ENCODE results near the gene CTCF. TPM values are rescaled to one million over a fixed set of nuclear protein-coding genes. Genes with fewer than 3 reads are reported as not detected.

The CTCF gene
- total and polyA plus RNA-seq, 10 of the 15 experiments (the other 5 are each of a cell fraction or from before 2014, with no cell fraction given): 9.1 to 55.0 (median 41.8) TPM

DNA sequence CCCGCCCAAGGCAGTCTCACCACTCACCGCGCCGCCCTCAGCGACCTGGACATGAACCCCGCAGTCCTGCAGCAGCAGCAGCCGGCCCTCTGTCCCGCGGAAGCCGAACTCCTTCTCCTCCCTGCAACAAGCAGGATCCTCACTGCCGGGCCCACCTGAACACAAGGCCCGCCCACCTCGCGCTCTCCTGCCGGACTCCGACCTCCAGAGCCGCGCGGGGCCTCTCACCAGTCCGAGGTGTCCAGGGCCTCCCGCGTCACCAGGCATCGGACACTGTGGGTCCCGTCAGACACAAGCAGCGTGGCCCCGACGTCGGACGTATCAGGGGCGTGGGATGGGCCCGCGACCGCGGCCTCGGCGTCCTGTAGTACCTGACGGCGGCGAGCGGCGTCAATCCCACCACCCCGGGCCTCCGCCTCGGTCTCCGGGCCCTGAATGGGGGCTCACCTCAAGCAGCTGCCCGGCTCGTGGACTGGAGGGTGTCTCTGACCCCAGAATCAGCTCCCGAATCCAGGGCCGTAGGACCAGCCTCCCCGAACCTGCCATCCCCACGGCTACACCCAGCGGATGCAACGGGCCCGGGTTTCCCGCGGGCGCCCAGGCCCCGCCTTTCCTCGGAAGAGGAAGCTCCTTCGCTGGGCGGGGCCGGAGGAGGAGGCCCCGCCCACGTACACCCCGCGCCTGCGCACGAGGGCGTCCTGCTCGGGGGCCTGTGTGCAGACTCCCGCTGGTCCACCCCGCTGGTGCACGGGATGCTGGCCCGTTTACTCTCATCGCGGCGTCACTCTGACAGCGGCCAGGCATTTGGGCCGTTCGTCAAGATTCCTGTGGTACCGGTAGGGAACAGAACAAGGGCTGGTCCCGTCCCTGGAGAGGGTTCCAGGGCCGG is 97.6 kb downstream of the CTCF start, which contains the start of gene ACD:
Gene ACD, minus strand, starts transcription at position 586 of the 889 bp plus-strand sequence. Its CDS starts 40 bp downstream, at position 546.
- TSS peak; percentile 87 for BruUV-seq (replicated peaks)
- Histone ChIP-seq H3K36me3 (ENCODE audit: control insufficient read depth in 2 of 2, insufficient read depth in 2 of 2, low read length in 1 of 2) (peaks cover 12 to 15% of the 10 kb centered on the region in 2 experiments), H3K9me3 (replicated peaks; ENCODE audit: control insufficient read depth, insufficient read depth, low read length) (no peaks in the 10 kb centered on the region), H4K20me1 (ENCODE audit: control insufficient read depth, insufficient read depth) (no peaks in the 10 kb centered on the region), H3K4me2 (ENCODE audit: control insufficient read depth, insufficient read depth) (peak within 1 kb of the TSS; percentile 78), H3K27me3 (replicated peaks in 1 of 2; ENCODE audit: control insufficient read depth in 2 of 2, insufficient read depth in 2 of 2, low read length in 1 of 2) (no peaks in the 10 kb centered on the region), H3K9ac (ENCODE audit: control insufficient read depth, insufficient read depth, low read length) (peak within 1 kb of the TSS; percentile 78), H3K27ac (ENCODE audit: control insufficient read depth, insufficient read depth) (peak within 1 kb of the TSS; percentile 80), H3K4me1 (ENCODE audit: control insufficient read depth, insufficient read depth, low read length) (peaks cover 10% of the 10 kb centered on the region), H3K79me2 (ENCODE audit: control insufficient read depth, insufficient read depth, low read length) (peaks cover 12% of the 10 kb centered on the region), H2AFZ (ENCODE audit: control insufficient read depth, low read depth, low read length) (peak within 1 kb of the TSS; percentile 99), H3K4me3 (peak within 1 kb of the TSS; percentile 92)
- intact Hi-C loops (cut with micrococcal nuclease; ENCODE audit: unreplicated experiment): loop anchor here (1.0 to 5.0 kb wide), 2 partner anchors 98 to 503 kb away; partner anchors contain the start of genes CTCF, FBXL8 and TRADD
- ChIA-PET CTCF (interaction anchor here (0.6 to 4.3 kb wide), 18 partner anchors 9 to 616 kb away, joined by 3 to 29 read pairs (median 4); partner anchors contain the start of genes ATP6V0D1, CARMIL2 and CTCF), RAD21 (ENCODE audit: unreplicated experiment) (interaction anchor here (1.0 to 3.2 kb wide), 11 partner anchors 11 to 178 kb away, joined by 3 to 17 read pairs (median 6); partner anchors contain the start of genes ATP6V0D1, CARMIL2, CTCF and GFOD2), POLR2A (interaction anchor here (0.5 to 2.8 kb wide), 15 partner anchors 9 to 276 kb away, joined by 3 to 16 read pairs (median 4); partner anchors contain the start of genes ATP6V0D1, CARMIL2, CTCF and GFOD2), SMC1A (ENCODE audit: uncharacterized antibody, unreplicated experiment) (interaction anchor here (1.0 to 1.4 kb wide), 6 partner anchors 10 to 185 kb away, joined by 3 read pairs; partner anchors contain the start of gene GFOD2)
- FAIRE-seq: peak; percentile 65
- DNase-seq (ENCODE audit: low read depth, low spot score): peak; percentile 65
- in situ Hi-C loops (cut with MboI): no loop called here
- ATAC-seq: peak; percentile 82
- 1% methylated on average over 74 of the region's 83 CpGs for WGBS (ENCODE audit: insufficient coverage, insufficient replicate concordance, low lambda C conversion rate, missing lambda C conversion rate)
- TF ChIP-seq BHLHE40 (IDR thresholded peaks at IDR 0.05; ENCODE audit: borderline replicate concordance in 1 of 2, low read depth in 2 of 2, low read length in 1 of 2) (peak in 1 of 2 experiments; percentile 4; a peak in 2 of 4 replicates), KAT2A (conservative IDR thresholded peaks at IDR 0.05; ENCODE audit: control insufficient read depth, low read depth, low read length) (no peak), GABPA (IDR thresholded peaks at IDR 0.05; ENCODE audit: low read depth) (no peak), YY1 (IDR thresholded peaks at IDR 0.05; ENCODE audit: low read depth, low read length) (peak; percentile 44; the same call in 1 of the 2 replicates), RB1 (IDR thresholded peaks at IDR 0.05; ENCODE audit: borderline replicate concordance) (peak; percentile 80; the same call in 1 of the 2 replicates), DPF2 (IDR thresholded peaks at IDR 0.05) (peak; percentile 54), FOXM1 (IDR thresholded peaks at IDR 0.05; ENCODE audit: low read depth, low read length) (no peak), HDAC6 (IDR thresholded peaks at IDR 0.05; ENCODE audit: unreplicated experiment) (no peak), IKZF1 (conservative IDR thresholded peaks at IDR 0.05) (peak; percentile 59)
- TF ChIP-seq, protein P1, sequence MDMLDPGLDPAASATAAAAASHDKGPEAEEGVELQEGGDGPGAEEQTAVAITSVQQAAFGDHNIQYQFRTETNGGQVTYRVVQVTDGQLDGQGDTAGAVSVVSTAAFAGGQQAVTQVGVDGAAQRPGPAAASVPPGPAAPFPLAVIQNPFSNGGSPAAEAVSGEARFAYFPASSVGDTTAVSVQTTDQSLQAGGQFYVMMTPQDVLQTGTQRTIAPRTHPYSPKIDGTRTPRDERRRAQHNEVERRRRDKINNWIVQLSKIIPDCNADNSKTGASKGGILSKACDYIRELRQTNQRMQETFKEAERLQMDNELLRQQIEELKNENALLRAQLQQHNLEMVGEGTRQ (IDR thresholded peaks at IDR 0.05; ENCODE audit: borderline replicate concordance, low read depth, low read length): no peak
- TF ChIP-seq, protein P2, sequence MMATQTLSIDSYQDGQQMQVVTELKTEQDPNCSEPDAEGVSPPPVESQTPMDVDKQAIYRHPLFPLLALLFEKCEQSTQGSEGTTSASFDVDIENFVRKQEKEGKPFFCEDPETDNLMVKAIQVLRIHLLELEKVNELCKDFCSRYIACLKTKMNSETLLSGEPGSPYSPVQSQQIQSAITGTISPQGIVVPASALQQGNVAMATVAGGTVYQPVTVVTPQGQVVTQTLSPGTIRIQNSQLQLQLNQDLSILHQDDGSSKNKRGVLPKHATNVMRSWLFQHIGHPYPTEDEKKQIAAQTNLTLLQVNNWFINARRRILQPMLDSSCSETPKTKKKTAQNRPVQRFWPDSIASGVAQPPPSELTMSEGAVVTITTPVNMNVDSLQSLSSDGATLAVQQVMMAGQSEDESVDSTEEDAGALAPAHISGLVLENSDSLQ (IDR thresholded peaks at IDR 0.05): no peak
- TF ChIP-seq, protein P3, sequence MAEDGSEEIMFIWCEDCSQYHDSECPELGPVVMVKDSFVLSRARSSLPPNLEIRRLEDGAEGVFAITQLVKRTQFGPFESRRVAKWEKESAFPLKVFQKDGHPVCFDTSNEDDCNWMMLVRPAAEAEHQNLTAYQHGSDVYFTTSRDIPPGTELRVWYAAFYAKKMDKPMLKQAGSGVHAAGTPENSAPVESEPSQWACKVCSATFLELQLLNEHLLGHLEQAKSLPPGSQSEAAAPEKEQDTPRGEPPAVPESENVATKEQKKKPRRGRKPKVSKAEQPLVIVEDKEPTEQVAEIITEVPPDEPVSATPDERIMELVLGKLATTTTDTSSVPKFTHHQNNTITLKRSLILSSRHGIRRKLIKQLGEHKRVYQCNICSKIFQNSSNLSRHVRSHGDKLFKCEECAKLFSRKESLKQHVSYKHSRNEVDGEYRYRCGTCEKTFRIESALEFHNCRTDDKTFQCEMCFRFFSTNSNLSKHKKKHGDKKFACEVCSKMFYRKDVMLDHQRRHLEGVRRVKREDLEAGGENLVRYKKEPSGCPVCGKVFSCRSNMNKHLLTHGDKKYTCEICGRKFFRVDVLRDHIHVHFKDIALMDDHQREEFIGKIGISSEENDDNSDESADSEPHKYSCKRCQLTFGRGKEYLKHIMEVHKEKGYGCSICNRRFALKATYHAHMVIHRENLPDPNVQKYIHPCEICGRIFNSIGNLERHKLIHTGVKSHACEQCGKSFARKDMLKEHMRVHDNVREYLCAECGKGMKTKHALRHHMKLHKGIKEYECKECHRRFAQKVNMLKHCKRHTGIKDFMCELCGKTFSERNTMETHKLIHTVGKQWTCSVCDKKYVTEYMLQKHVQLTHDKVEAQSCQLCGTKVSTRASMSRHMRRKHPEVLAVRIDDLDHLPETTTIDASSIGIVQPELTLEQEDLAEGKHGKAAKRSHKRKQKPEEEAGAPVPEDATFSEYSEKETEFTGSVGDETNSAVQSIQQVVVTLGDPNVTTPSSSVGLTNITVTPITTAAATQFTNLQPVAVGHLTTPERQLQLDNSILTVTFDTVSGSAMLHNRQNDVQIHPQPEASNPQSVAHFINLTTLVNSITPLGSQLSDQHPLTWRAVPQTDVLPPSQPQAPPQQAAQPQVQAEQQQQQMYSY (CRISPR knock-in tag; IDR thresholded peaks at IDR 0.05): no peak
- TF ChIP-seq, protein P4, sequence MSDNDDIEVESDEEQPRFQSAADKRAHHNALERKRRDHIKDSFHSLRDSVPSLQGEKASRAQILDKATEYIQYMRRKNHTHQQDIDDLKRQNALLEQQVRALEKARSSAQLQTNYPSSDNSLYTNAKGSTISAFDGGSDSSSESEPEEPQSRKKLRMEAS (IDR thresholded peaks at IDR 0.05; ENCODE audit: low read depth, low read length): peak; percentile 26; the same call in 1 of the 2 replicates
- TF ChIP-seq, protein P5, sequence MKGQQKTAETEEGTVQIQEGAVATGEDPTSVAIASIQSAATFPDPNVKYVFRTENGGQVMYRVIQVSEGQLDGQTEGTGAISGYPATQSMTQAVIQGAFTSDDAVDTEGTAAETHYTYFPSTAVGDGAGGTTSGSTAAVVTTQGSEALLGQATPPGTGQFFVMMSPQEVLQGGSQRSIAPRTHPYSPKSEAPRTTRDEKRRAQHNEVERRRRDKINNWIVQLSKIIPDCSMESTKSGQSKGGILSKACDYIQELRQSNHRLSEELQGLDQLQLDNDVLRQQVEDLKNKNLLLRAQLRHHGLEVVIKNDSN (IDR thresholded peaks at IDR 0.05; ENCODE audit: borderline replicate concordance, extremely low read length, insufficient read depth, low read depth, low read length): no peak
